Measurements from ENCODE around the gene TSPAN12.
"Not testable (repeated sequence)": the region's sequence is repeated elsewhere in the genome, so short reads cannot be mapped to it uniquely, and the experiment has no call there.

Gene TSPAN12

GRCh38 chr7:120857588-120858573 lies at the start of gene TSPAN12:
TSS of gene TSPAN12 (minus strand) at chr7:120858144. CDS start at chr7:120856763, 1,381 bp downstream.
- FAIRE-seq, result no peak

- no peak for FAIRE-seq
Measured at GRCh38 chr7:120898715-120899499, 41.0 kb upstream of the TSPAN12 start.

GRCh38 chr7:120895253-120895652 lies 37.3 kb upstream of the TSPAN12 start:
- FAIRE-seq, result not testable (repeated sequence)

- FAIRE-seq, result not testable (repeated sequence)
Measured at GRCh38 chr7:120885602-120886001, 27.7 kb upstream of the TSPAN12 start.

- FAIRE-seq, result no peak
Measured at GRCh38 chr7:120877701-120878100, 19.8 kb upstream of the TSPAN12 start.

GRCh38 chr7:120876922-120877321 lies 19.0 kb upstream of the TSPAN12 start:
- no peak for FAIRE-seq

- FAIRE-seq, result no peak
Measured at GRCh38 chr7:120874722-120875121, 16.8 kb upstream of the TSPAN12 start.

- no peak for FAIRE-seq
Measured at GRCh38 chr7:120874016-120874415, 16.1 kb upstream of the TSPAN12 start.

GRCh38 chr7:120873401-120873800 lies 15.5 kb upstream of the TSPAN12 start:
- no peak for FAIRE-seq

GRCh38 chr7:120869700-120870099 lies 11.8 kb upstream of the TSPAN12 start:
- no peak for FAIRE-seq

GRCh38 chr7:120867932-120868331 lies 10.0 kb upstream of the TSPAN12 start:
- FAIRE-seq, result no peak

- FAIRE-seq, result no peak
Measured at GRCh38 chr7:120865191-120865981, 7.4 kb upstream of the TSPAN12 start.

GRCh38 chr7:120864141-120864900 lies 6.4 kb upstream of the TSPAN12 start:
- no peak for FAIRE-seq

GRCh38 chr7:120862987-120863590 lies 5.1 kb upstream of the TSPAN12 start:
- FAIRE-seq, result no peak

- no peak for FAIRE-seq
Measured at GRCh38 chr7:120860156-120860555, 2.2 kb upstream of the TSPAN12 start.

GRCh38 chr7:120859459-120859858 lies 1.5 kb upstream of the TSPAN12 start:
- no peak for FAIRE-seq

GRCh38 chr7:120856621-120857352 lies 1.2 kb downstream of the TSPAN12 start:
- FAIRE-seq, result no peak

- FAIRE-seq, result no peak
Measured at GRCh38 chr7:120856198-120856597, 1.7 kb downstream of the TSPAN12 start.

GRCh38 chr7:120852700-120853099 lies 5.2 kb downstream of the TSPAN12 start:
- no peak for FAIRE-seq

GRCh38 chr7:120843109-120843508 lies 14.8 kb downstream of the TSPAN12 start:
- FAIRE-seq, result no peak

- no peak for FAIRE-seq
Measured at GRCh38 chr7:120842121-120842621, 15.8 kb downstream of the TSPAN12 start.

All from TTC549 (cell line).